ENCODE measurements around the gene NDUFC1.

DNA sequence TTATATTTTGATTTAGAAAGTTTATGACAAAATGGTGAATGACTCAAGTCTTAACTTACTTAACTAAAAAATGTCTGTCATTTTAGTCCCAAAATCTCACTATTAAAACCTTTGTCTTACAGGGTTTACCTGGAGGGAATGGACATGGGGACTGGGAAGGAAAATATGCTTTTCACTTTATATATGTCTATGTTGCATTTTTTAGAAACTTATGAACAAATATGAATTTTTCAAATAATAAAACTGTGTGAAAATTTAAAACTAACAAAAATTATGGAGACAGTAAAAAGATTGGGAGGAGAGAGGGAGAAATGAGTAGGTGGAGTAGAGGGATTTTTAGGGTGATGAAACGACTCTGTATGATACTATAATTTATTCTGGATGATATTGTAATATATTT lies 28.4 kb downstream of the NDUFC1 start:
- TF ChIP-seq POLR2AphosphoS5 (IDR thresholded peaks at IDR 0.05) (no peak), EP300 (IDR thresholded peaks at IDR 0.05) (no peak)
- TF ChIP-seq, protein P1, sequence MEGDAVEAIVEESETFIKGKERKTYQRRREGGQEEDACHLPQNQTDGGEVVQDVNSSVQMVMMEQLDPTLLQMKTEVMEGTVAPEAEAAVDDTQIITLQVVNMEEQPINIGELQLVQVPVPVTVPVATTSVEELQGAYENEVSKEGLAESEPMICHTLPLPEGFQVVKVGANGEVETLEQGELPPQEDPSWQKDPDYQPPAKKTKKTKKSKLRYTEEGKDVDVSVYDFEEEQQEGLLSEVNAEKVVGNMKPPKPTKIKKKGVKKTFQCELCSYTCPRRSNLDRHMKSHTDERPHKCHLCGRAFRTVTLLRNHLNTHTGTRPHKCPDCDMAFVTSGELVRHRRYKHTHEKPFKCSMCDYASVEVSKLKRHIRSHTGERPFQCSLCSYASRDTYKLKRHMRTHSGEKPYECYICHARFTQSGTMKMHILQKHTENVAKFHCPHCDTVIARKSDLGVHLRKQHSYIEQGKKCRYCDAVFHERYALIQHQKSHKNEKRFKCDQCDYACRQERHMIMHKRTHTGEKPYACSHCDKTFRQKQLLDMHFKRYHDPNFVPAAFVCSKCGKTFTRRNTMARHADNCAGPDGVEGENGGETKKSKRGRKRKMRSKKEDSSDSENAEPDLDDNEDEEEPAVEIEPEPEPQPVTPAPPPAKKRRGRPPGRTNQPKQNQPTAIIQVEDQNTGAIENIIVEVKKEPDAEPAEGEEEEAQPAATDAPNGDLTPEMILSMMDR (IDR thresholded peaks at IDR 0.05) = no peak

All from esophagus muscularis mucosa (tissue), 4 donors.